Esophagus squamous epithelium (tissue), 4 donors: ENCODE results near the gene NEK5.

ENCODE experiments used
- POLR2A ChIP-seq, 4 donors: fragments of 450-650 bp; IDR thresholded peaks; one replicate each; pipeline ENCODE4 v1.6.1; 2017; ENCODE audit warnings: antibody characterized with exemption in 4 of 4, mild to moderate bottlenecking in 4 of 4, moderate library complexity in 3 of 4
- TF ChIP-seq, protein P1 (sequence below), 6 experiments: fragments of 450-650 bp in 4 of 6; fragments of 200-600 bp in 2 of 6; sonication (generic) in 2 of 6; IDR thresholded peaks; one replicate each; pipeline ENCODE4 v1.5.1; 2016 to 2019; ENCODE audit warnings: antibody characterized with exemption in 6 of 6, mild to moderate bottlenecking in 4 of 6, moderate library complexity in 4 of 6

DNA sequence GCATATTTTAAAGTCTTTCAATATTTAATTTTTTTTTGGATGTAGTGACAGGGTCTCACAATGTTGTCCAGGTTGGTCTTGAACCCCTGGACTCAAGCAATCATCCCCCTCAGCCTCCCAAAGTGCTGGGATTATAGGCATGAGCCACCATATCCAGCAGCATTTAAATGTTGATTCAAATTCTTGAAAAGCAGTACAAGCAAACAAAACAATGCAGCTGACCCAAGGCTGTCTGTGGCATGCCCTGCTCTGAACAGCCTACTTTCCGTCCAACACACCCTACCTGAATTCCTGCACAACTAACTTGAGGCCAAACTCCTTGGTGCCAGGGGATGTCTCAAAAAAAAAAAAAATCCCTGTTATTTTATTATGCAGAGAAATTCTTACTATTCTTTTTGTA, 23.0 kb downstream of the NEK5 start:
- TF ChIP-seq, protein P1, sequence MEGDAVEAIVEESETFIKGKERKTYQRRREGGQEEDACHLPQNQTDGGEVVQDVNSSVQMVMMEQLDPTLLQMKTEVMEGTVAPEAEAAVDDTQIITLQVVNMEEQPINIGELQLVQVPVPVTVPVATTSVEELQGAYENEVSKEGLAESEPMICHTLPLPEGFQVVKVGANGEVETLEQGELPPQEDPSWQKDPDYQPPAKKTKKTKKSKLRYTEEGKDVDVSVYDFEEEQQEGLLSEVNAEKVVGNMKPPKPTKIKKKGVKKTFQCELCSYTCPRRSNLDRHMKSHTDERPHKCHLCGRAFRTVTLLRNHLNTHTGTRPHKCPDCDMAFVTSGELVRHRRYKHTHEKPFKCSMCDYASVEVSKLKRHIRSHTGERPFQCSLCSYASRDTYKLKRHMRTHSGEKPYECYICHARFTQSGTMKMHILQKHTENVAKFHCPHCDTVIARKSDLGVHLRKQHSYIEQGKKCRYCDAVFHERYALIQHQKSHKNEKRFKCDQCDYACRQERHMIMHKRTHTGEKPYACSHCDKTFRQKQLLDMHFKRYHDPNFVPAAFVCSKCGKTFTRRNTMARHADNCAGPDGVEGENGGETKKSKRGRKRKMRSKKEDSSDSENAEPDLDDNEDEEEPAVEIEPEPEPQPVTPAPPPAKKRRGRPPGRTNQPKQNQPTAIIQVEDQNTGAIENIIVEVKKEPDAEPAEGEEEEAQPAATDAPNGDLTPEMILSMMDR (IDR thresholded peaks at IDR 0.05): no peak
- TF ChIP-seq POLR2A (IDR thresholded peaks at IDR 0.05): no peak
